Measurements from ENCODE around the gene SENP2.
A peak's percentile ranks its signal among the peaks of the same experiment; 100 is the strongest.
"Not testable (repeated sequence)": the region's sequence is repeated elsewhere in the genome, so short reads cannot be mapped to it uniquely, and the experiment has no call there.

The SENP2 gene

DNA sequence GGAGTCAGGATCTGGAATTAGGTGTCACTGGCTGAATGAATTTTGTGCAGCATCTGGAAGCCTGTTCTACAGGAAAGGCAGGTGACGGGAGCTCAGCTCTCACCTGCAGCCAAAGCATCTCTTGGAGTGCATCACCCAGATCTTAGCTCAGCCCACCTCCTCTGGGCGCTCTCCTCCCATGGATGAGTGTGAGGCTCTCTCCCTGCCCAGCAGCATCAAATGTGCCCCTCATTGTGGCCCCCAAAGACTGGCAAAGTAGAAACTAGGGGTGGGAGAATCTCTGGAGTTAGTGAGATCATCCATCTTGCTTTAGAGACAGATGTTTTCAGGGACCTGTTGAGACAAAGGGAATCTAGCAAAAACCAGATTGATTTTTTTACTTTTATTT is 68.7 kb downstream of the SENP2 start:
- peaks cover 21 to 43% of the 10 kb centered on the region in 2 donors for H3K36me3 ChIP-seq (ENCODE audit: control insufficient read depth in 2 of 2, insufficient read depth in 2 of 2, low read length in 2 of 2)
- H3K9me3 ChIP-seq (ENCODE audit: control insufficient read depth in 2 of 2, low read length in 2 of 2) = no peaks in the 10 kb centered on the region
- H3K9ac ChIP-seq (ENCODE audit: low read depth in 1 of 2, low read length in 2 of 2) = no peak overlapping the region
- H3K4me3 ChIP-seq (ENCODE audit: low read length in 2 of 2) = no peak overlapping the region
- no peak overlapping the region for H3K27ac ChIP-seq (ENCODE audit: low read depth in 2 of 2, low read length in 2 of 2)
- no peaks in the 10 kb centered on the region for H3K4me1 ChIP-seq (ENCODE audit: control insufficient read depth in 2 of 2, insufficient read depth in 2 of 2, low read length in 2 of 2)
- no peaks in the 10 kb centered on the region for H3K27me3 ChIP-seq (ENCODE audit: control insufficient read depth in 2 of 2, insufficient read depth in 2 of 2, low read length in 2 of 2)

DNA sequence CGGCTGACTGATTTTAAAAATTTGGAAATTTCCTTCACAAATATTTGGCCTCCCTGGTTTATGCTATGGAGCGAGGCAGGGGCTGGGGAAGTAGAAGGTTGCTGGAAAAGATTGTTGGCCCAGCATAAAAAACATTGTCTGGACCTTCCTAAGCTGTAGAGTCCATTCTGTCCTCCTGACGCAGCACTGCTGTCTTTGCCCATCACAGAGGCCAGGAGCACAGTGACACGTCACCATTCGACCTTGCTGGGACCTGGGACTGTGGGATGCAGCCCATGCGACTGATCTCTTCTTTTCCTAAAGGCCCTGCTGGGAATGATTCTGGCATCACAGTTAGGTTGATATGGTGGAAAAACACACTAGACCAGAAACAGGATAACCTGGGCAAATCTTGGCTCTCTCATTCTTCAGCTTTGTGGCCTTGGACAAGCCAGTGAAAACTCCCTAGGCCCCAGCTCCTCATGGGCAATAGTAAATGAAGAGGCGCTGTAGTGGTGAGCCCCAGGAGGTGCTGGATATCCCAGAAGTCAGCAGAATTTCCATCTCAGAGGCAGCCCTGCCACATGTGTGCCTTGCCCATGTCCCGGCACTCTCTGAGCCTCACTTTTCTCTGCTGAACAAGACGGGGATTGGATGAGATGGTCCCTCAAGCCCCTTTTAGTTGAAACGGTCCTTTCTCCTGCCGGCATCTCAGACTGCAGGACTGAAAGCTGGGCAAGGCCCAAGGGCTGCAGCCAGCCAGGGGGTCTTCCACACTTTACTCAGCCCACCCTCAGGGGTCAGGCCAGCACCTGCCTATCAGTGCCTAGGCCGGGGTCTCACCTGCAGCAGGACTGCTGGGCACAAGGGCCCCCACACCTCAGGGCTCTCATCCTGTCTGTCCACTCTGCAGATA is 69.6 kb downstream of the SENP2 start:
- Histone ChIP-seq H3K9me3 (ENCODE audit: control insufficient read depth in 2 of 2, low read length in 2 of 2) (no peaks in the 10 kb centered on the region), H3K4me1 (ENCODE audit: control insufficient read depth in 2 of 2, insufficient read depth in 2 of 2, low read length in 2 of 2) (peaks cover 4 to 6% of the 10 kb centered on the region in 2 donors), H3K36me3 (ENCODE audit: control insufficient read depth in 2 of 2, insufficient read depth in 2 of 2, low read length in 2 of 2) (peaks cover 21 to 43% of the 10 kb centered on the region in 2 donors), H3K9ac (ENCODE audit: low read depth in 1 of 2, low read length in 2 of 2) (no peak overlapping the region), H3K4me3 (ENCODE audit: low read length in 2 of 2) (no peak overlapping the region), H3K27ac (ENCODE audit: low read depth in 2 of 2, low read length in 2 of 2) (peak overlapping the region; percentile 30 to 32), H3K27me3 (ENCODE audit: control insufficient read depth in 2 of 2, insufficient read depth in 2 of 2, low read length in 2 of 2) (no peaks in the 10 kb centered on the region)

DNA sequence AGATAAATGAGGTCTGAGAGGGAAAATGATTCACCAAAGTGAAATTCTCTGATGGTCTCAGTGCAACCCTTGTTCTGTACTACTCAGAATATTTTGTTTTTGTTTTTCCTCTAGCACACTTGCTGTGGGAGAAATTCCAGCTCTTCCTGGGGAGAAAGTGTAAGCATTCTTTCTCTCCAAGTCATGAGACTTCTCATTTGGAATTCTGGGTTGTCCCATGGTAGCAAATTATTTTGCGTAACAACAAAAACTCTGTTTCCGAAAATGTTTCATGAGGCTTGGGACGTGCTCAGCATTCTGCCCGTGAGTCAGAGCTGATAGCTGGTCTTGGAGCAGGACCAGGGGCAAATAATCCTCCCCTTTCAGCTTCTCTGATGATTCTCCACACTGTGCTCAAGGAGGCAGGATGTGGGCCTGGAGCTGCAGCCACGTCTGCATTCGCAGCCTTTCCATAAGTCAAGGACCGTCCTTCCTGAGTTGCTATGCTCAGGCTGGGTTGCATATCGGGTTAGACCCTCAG is 70.3 kb downstream of the SENP2 start:
- no peak overlapping the region for H3K9ac ChIP-seq (ENCODE audit: low read depth in 1 of 2, low read length in 2 of 2)
- H3K4me3 ChIP-seq (ENCODE audit: low read length in 2 of 2) = no peak overlapping the region
- peaks cover 21 to 43% of the 10 kb centered on the region in 2 donors for H3K36me3 ChIP-seq (ENCODE audit: control insufficient read depth in 2 of 2, insufficient read depth in 2 of 2, low read length in 2 of 2)
- H3K4me1 ChIP-seq (ENCODE audit: control insufficient read depth in 2 of 2, insufficient read depth in 2 of 2, low read length in 2 of 2) = peaks cover 4 to 6% of the 10 kb centered on the region in 2 donors
- H3K27me3 ChIP-seq (ENCODE audit: control insufficient read depth in 2 of 2, insufficient read depth in 2 of 2, low read length in 2 of 2) = no peaks in the 10 kb centered on the region
- H3K27ac ChIP-seq (ENCODE audit: low read depth in 2 of 2, low read length in 2 of 2) = peak overlapping the region; percentile 30 to 32
- H3K9me3 ChIP-seq (ENCODE audit: control insufficient read depth in 2 of 2, low read length in 2 of 2) = no peaks in the 10 kb centered on the region

DNA sequence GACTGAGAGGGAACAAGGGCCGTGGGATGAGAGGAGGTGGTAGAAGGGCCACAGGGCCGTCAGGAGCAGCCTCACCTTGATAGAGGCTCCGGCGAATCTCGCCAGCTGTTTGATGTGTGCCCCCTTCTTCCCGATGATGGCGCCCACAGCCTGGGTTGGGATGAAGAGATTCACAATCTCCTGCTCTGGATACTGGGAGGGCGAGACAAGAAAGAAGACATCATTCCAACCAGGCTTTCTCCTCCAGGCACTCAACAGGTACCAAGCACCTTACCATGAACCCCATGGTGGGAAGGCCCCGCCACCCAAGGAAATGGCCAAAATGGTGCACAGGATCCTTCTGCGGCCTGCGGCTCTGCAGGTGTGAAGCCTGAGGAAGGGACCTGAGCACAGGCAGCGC is 71.1 kb downstream of the SENP2 start:
- peaks cover 17 to 38% of the 10 kb centered on the region in 2 donors for H3K36me3 ChIP-seq (ENCODE audit: control insufficient read depth in 2 of 2, insufficient read depth in 2 of 2, low read length in 2 of 2)
- peak overlapping the region in 1 of 2 donors; percentile 16 for H3K27ac ChIP-seq (ENCODE audit: low read depth in 2 of 2, low read length in 2 of 2)

DNA sequence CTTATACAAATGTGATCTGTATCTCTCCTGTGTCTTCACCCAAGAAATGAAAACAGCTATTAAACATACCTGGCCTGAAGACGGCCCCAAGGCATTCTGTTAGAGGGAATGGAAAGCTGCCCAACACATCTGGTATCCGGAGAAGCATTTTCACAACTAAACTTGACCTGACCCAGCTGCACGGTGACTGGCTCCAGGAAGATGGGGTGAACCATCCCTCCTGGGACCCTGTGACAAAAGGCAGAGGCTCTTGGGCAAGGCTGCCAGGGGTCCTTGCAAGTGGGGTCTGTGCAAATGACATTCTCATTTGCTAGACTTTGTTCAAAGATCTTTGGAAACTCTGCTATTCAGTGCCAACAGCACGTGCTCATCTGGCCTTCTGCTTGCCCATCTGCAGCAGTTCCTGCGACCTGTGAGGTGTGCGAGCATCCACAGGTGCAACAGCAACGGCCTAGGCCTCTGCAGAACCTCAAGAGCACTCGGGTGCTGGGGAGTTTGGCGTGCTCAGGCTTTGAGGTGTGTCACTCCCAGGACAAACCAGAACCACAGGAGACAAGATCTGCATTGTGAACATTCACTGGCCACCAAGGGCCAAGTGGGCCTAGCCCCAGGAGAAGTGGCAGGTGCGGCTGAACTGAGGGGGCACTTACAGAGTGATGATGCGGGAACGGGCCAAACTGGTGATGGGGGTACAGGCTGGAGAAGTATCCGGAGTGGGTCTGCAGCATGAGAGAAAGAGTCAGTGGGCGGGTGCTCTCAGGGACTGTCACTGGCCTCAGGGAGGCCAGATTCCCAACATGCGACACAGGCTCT is 71.8 kb downstream of the SENP2 start:
- H3K27ac ChIP-seq (ENCODE audit: low read depth in 2 of 2, low read length in 2 of 2) = no peak overlapping the region
- no peak overlapping the region for H3K4me3 ChIP-seq (ENCODE audit: low read length in 2 of 2)
- no peak overlapping the region for H3K9ac ChIP-seq (ENCODE audit: low read depth in 1 of 2, low read length in 2 of 2)
- H3K9me3 ChIP-seq (ENCODE audit: control insufficient read depth in 2 of 2, low read length in 2 of 2) = no peaks in the 10 kb centered on the region
- H3K27me3 ChIP-seq (ENCODE audit: control insufficient read depth in 2 of 2, insufficient read depth in 2 of 2, low read length in 2 of 2) = no peaks in the 10 kb centered on the region
- peaks cover 15 to 35% of the 10 kb centered on the region in 2 donors for H3K36me3 ChIP-seq (ENCODE audit: control insufficient read depth in 2 of 2, insufficient read depth in 2 of 2, low read length in 2 of 2)
- H3K4me1 ChIP-seq (ENCODE audit: control insufficient read depth in 2 of 2, insufficient read depth in 2 of 2, low read length in 2 of 2) = peaks cover 4 to 6% of the 10 kb centered on the region in 2 donors

More for the DNA sequence above, 71.1 kb downstream of the SENP2 start:
- Histone ChIP-seq H3K27me3 (ENCODE audit: control insufficient read depth in 2 of 2, insufficient read depth in 2 of 2, low read length in 2 of 2) (no peaks in the 10 kb centered on the region), H3K9me3 (ENCODE audit: control insufficient read depth in 2 of 2, low read length in 2 of 2) (no peaks in the 10 kb centered on the region), H3K4me1 (ENCODE audit: control insufficient read depth in 2 of 2, insufficient read depth in 2 of 2, low read length in 2 of 2) (peaks cover 4 to 6% of the 10 kb centered on the region in 2 donors), H3K9ac (ENCODE audit: low read depth in 1 of 2, low read length in 2 of 2) (no peak overlapping the region), H3K4me3 (ENCODE audit: low read length in 2 of 2) (no peak overlapping the region)

DNA sequence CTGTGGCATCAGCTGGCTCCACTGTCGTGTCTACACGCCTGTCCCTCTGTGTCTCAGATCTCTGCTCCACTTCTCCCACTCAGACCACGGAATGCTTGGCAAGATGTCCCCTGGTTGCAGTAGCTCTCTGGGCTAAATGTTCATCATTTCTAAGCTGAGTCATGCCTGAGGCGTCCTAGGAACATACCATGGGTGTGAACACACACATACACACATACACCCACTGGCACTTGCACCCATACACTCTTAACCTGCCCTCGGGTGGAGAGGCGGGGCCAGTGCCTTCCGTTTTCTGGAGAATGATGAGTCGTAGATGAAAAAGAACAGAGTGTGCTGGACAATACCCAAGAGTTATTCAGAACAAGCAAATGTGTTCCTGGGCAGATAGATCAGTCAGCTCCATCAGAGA is 72.4 kb downstream of the SENP2 start:
- Histone ChIP-seq H3K4me1 (ENCODE audit: control insufficient read depth in 2 of 2, insufficient read depth in 2 of 2, low read length in 2 of 2) (peaks cover 4 to 6% of the 10 kb centered on the region in 2 donors), H3K9me3 (ENCODE audit: control insufficient read depth in 2 of 2, low read length in 2 of 2) (no peaks in the 10 kb centered on the region), H3K4me3 (ENCODE audit: low read length in 2 of 2) (no peak overlapping the region), H3K27me3 (ENCODE audit: control insufficient read depth in 2 of 2, insufficient read depth in 2 of 2, low read length in 2 of 2) (no peaks in the 10 kb centered on the region), H3K9ac (ENCODE audit: low read depth in 1 of 2, low read length in 2 of 2) (no peak overlapping the region), H3K36me3 (ENCODE audit: control insufficient read depth in 2 of 2, insufficient read depth in 2 of 2, low read length in 2 of 2) (peaks cover 15 to 35% of the 10 kb centered on the region in 2 donors), H3K27ac (ENCODE audit: low read depth in 2 of 2, low read length in 2 of 2) (no peak overlapping the region)

DNA sequence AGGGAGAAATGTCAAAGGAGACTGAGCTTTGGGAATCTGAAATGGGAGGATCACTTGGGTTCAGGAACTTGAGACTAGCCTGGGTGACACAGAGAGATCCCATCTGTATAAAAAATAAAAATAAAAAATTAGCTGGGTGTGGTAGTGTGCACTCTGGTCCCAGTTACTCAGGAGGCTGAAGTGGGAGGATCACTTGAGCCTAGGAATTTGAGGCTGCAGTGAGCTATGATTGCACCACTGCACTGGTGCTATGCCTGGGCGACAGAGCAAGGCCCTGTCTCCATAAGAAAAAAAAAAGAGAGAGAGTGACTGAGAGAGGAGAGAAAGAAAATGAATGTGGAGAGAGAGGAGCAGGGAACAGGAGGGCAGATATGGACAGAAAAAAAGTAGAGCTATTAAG is 72.8 kb downstream of the SENP2 start:
- H3K9me3 ChIP-seq (ENCODE audit: control insufficient read depth in 2 of 2, low read length in 2 of 2) = no peaks in the 10 kb centered on the region
- no peak overlapping the region for H3K9ac ChIP-seq (ENCODE audit: low read depth in 1 of 2, low read length in 2 of 2)
- peaks cover 17 to 33% of the 10 kb centered on the region in 2 donors for H3K36me3 ChIP-seq (ENCODE audit: control insufficient read depth in 2 of 2, insufficient read depth in 2 of 2, low read length in 2 of 2)
- no peak overlapping the region for H3K4me3 ChIP-seq (ENCODE audit: low read length in 2 of 2)
- H3K27ac ChIP-seq (ENCODE audit: low read depth in 2 of 2, low read length in 2 of 2) = no peak overlapping the region
- H3K4me1 ChIP-seq (ENCODE audit: control insufficient read depth in 2 of 2, insufficient read depth in 2 of 2, low read length in 2 of 2) = peaks cover 4 to 6% of the 10 kb centered on the region in 2 donors
- H3K27me3 ChIP-seq (ENCODE audit: control insufficient read depth in 2 of 2, insufficient read depth in 2 of 2, low read length in 2 of 2) = no peaks in the 10 kb centered on the region

DNA sequence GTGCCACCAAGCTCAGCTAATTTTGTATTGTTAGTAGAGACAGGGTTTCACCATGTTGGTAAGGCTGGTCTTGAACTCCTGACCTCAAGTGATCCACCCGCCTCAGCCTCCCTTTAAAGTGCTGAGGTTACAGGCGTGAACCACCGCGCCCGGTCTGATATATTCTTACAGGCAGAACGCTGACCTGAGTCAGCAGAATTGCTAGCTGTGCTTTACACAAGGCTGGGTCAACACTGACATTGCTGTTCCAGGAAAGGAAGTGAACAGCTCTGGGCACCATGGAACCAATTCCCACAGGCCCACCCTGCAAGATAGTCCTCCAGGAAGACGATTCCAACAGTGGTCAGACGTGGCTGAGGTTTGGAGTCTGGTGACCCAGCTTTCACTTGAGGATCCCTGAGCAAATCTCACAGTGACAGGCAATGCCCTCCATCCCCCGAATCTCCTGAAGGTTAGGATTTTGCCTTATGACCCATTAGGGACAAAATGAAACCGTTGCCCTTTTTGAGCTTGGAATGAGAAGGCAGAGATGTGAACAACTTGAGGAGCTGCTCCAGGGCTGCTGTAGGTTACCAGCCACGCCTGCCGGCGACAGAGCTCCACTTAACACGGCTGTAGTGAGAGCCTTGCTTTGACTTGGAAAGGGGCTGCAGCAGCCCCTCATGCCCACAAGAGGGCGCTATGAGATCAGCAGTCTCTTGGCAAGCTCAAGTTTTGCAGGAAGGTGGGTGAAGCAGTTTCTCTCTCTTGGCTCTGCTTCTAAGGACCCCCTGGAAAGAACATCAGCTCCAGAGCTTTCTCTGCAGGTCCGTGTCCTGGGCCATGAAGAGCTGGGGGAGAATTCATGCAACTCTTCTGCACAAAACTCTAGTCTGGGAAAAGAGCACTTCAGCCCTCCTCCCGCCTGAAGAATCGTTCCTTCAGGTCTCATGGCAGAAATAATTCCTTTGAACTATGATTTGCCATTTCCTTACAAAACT is 74.1 kb downstream of the SENP2 start:
- peak overlapping the region in 1 of 2 donors; percentile 49 for H3K9ac ChIP-seq (ENCODE audit: low read depth in 1 of 2, low read length in 2 of 2)
- H3K4me3 ChIP-seq (ENCODE audit: low read length in 2 of 2) = peak overlapping the region; percentile 19 to 31
- H3K9me3 ChIP-seq (ENCODE audit: control insufficient read depth in 2 of 2, low read length in 2 of 2) = no peaks in the 10 kb centered on the region
- H3K36me3 ChIP-seq (ENCODE audit: control insufficient read depth in 2 of 2, insufficient read depth in 2 of 2, low read length in 2 of 2) = peaks cover 13 to 26% of the 10 kb centered on the region in 2 donors
- H3K4me1 ChIP-seq (ENCODE audit: control insufficient read depth in 2 of 2, insufficient read depth in 2 of 2, low read length in 2 of 2) = peaks cover 4 to 6% of the 10 kb centered on the region in 2 donors
- no peaks in the 10 kb centered on the region for H3K27me3 ChIP-seq (ENCODE audit: control insufficient read depth in 2 of 2, insufficient read depth in 2 of 2, low read length in 2 of 2)
- peak overlapping the region; percentile 45 to 52 for H3K27ac ChIP-seq (ENCODE audit: low read depth in 2 of 2, low read length in 2 of 2)

DNA sequence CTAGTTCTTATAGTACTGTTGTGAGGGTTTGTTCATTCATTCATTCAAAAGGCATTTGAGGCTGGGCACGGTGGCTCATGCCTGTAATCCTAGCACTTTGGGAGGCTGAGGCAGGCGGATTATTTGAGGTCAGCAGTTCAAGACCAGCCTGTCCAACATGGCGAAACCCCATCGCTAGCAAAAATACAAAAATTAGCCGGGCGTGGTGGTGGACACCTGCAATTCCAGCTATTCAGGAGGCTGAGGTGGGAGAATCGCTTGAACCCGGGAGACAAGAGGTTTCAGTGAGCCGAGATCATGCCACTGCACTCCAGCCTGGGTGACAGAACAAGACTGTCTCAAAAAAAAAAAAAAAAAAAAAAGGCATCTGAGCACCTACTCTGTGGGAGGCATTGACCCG is 75.2 kb downstream of the SENP2 start:
- H3K4me3 ChIP-seq (ENCODE audit: low read length in 2 of 2); H3K27me3 ChIP-seq (ENCODE audit: control insufficient read depth in 2 of 2, insufficient read depth in 2 of 2, low read length in 2 of 2): not testable (repeated sequence)

More for the DNA sequence above, 75.2 kb downstream of the SENP2 start:
- H3K4me1 ChIP-seq (ENCODE audit: control insufficient read depth in 2 of 2, insufficient read depth in 2 of 2, low read length in 2 of 2); H3K9ac ChIP-seq (ENCODE audit: low read depth in 1 of 2, low read length in 2 of 2); H3K27ac ChIP-seq (ENCODE audit: low read depth in 2 of 2, low read length in 2 of 2); H3K9me3 ChIP-seq (ENCODE audit: control insufficient read depth in 2 of 2, low read length in 2 of 2): not testable (repeated sequence)
- peaks cover 9 to 17% of the 10 kb centered on the region in 2 donors for H3K36me3 ChIP-seq (ENCODE audit: control insufficient read depth in 2 of 2, insufficient read depth in 2 of 2, low read length in 2 of 2)

All from mucosa of rectum (tissue), 2 donors.